ENCODE results near the gene MEIOSIN.
"Not testable (repeated sequence)": the region's sequence is repeated elsewhere in the genome, so short reads cannot be mapped to it uniquely, and the experiment has no call there.

Gene MEIOSIN

GRCh38 chr19:45720065-45720464, 13.2 kb upstream of the MEIOSIN start:
- DNase-seq (ENCODE audit: low spot score); FAIRE-seq: not testable (repeated sequence)

- not testable (repeated sequence) for DNase-seq (ENCODE audit: low spot score)
Observed at GRCh38 chr19:45728683-45729082, 4.6 kb upstream of the MEIOSIN start.

GRCh38 chr19:45729800-45730290, 3.4 kb upstream of the MEIOSIN start:
- DNase-seq (ENCODE audit: low spot score) (no peak), FAIRE-seq (no peak)

More at GRCh38 chr19:45728683-45729082, 4.6 kb upstream of the MEIOSIN start:
- not testable (repeated sequence) for FAIRE-seq

- FAIRE-seq (peak; percentile 94), DNase-seq (ENCODE audit: low spot score) (peak; percentile 97)
Observed at GRCh38 chr19:45730368-45731288, 2.6 kb upstream of the MEIOSIN start, which contains the start of gene FBXO46. Gene FBXO46 (minus strand): TSS chr19:45730896. CDS start chr19:45713495, 17,401 bp downstream.

- no peak for FAIRE-seq
- DNase-seq (ENCODE audit: low spot score): no peak
Observed at GRCh38 chr19:45739498-45740439, 6.5 kb downstream of the MEIOSIN start.

GRCh38 chr19:45742969-45743368, 9.7 kb downstream of the MEIOSIN start:
- no peak for DNase-seq (ENCODE audit: low spot score)
- no peak for FAIRE-seq

- no peak for FAIRE-seq
- DNase-seq (ENCODE audit: low spot score): no peak
Observed at GRCh38 chr19:45745606-45746005, 12.4 kb downstream of the MEIOSIN start.

GRCh38 chr19:45746866-45747265, 13.6 kb downstream of the MEIOSIN start:
- DNase-seq (ENCODE audit: low spot score) (no peak), FAIRE-seq (no peak)

- no peak for FAIRE-seq
- DNase-seq (ENCODE audit: low spot score): no peak
Observed at GRCh38 chr19:45747513-45747912, 14.3 kb downstream of the MEIOSIN start.

GRCh38 chr19:45751483-45751882, 18.2 kb downstream of the MEIOSIN start:
- DNase-seq (ENCODE audit: low spot score); FAIRE-seq: not testable (repeated sequence)

- FAIRE-seq: no peak
- DNase-seq (ENCODE audit: low spot score): no peak
Observed at GRCh38 chr19:45752639-45753038, 19.4 kb downstream of the MEIOSIN start.

- DNase-seq (ENCODE audit: low spot score): no peak
- FAIRE-seq: no peak
Observed at GRCh38 chr19:45753548-45753947, 20.3 kb downstream of the MEIOSIN start.

GRCh38 chr19:45754323-45754722, 21.1 kb downstream of the MEIOSIN start:
- no peak for DNase-seq (ENCODE audit: low spot score)
- FAIRE-seq: no peak

- no peak for FAIRE-seq
- DNase-seq (ENCODE audit: low spot score): no peak
Observed at GRCh38 chr19:45757695-45758094, 24.5 kb downstream of the MEIOSIN start.

- no peak for FAIRE-seq
- DNase-seq (ENCODE audit: low spot score): no peak
Observed at GRCh38 chr19:45758921-45759320, 25.7 kb downstream of the MEIOSIN start.

GRCh38 chr19:45761714-45762113, 28.5 kb downstream of the MEIOSIN start:
- FAIRE-seq (no peak), DNase-seq (ENCODE audit: low spot score) (no peak)

- DNase-seq (ENCODE audit: low spot score): no peak
- FAIRE-seq: no peak
Observed at GRCh38 chr19:45762870-45763631, 29.8 kb downstream of the MEIOSIN start.

- no peak for DNase-seq (ENCODE audit: low spot score)
- FAIRE-seq: no peak
Observed at GRCh38 chr19:45763691-45764294, 30.6 kb downstream of the MEIOSIN start.

GRCh38 chr19:45764475-45764874, 31.2 kb downstream of the MEIOSIN start:
- DNase-seq (ENCODE audit: low spot score) (no peak), FAIRE-seq (no peak)

- no peak for FAIRE-seq
- DNase-seq (ENCODE audit: low spot score): no peak
Observed at GRCh38 chr19:45764945-45765701, 31.9 kb downstream of the MEIOSIN start.
